ENCODE results near the gene P2RX4.
"Not testable (repeated sequence)": the region's sequence is repeated elsewhere in the genome, so short reads cannot be mapped to it uniquely, and the experiment has no call there.

P2RX4 gene

GRCh38 chr12:121223292-121224285 is 13.7 kb downstream of the P2RX4 start:
- DNase-seq (ENCODE audit: low spot score), result no peak

- DNase-seq (ENCODE audit: low spot score), result peak; percentile 7
Measured at GRCh38 chr12:121224591-121224990, 14.7 kb downstream of the P2RX4 start.

- DNase-seq (ENCODE audit: low spot score), result no peak
Measured at GRCh38 chr12:121226399-121226798, 16.5 kb downstream of the P2RX4 start.

DNA sequence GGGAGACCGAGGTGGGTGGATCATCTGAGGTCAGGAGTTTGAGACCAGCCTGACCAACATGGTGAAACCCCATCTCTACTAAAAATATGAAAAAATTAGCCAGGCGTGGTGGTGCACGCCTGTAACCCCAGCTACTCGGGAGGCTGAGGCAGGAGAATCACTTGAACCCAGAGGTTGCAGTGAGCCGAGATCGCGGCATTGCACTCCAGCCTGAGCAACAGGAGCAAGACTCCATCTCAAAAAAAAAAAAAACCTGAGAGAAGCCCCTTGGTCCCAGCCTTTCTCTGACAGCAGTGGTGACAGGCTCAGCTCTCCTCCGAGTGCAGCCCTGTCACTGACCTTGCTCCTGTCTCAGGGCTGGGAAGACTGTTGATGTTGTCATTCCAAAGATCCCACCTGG is 16.9 kb downstream of the P2RX4 start:
- not testable (repeated sequence) for DNase-seq (ENCODE audit: low spot score)

- DNase-seq (ENCODE audit: low spot score), result no peak
Measured at GRCh38 chr12:121227294-121227693, 17.4 kb downstream of the P2RX4 start.

- no peak for DNase-seq (ENCODE audit: low spot score)
Measured at GRCh38 chr12:121228919-121229665, 19.2 kb downstream of the P2RX4 start.

GRCh38 chr12:121229826-121230537 is 20.1 kb downstream of the P2RX4 start:
- peak; percentile 94 for DNase-seq (ENCODE audit: low spot score)

- no peak for DNase-seq (ENCODE audit: low spot score)
Measured at GRCh38 chr12:121230538-121230907, 20.6 kb downstream of the P2RX4 start.

GRCh38 chr12:121232163-121232562 is 22.2 kb downstream of the P2RX4 start:
- no peak for DNase-seq (ENCODE audit: low spot score)

- no peak for DNase-seq (ENCODE audit: low spot score)
Measured at GRCh38 chr12:121232977-121233627, 23.2 kb downstream of the P2RX4 start.

DNA sequence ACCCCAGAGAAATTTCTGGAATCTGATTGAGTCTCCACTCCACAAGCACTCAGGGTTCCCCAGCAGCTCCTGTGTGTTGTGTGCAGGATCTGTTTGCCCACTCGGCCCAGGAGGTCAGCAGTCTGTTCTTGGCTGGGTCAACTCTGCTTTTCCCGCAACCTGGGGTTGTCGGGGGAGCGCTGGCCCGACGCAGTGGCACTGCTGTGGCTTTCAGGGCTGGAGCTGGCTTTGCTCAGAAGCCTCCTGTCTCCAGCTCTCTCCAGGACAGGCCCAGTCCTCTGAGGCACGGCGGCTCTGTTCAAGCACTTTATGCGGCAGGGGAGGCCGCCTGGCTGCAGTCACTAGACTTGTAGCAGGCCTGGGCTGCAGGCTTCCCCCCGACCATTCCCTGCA is 23.7 kb downstream of the P2RX4 start:
- DNase-seq (ENCODE audit: low spot score), result no peak

GRCh38 chr12:121236776-121237175 is 26.8 kb downstream of the P2RX4 start:
- DNase-seq (ENCODE audit: low spot score), result no peak

DNA sequence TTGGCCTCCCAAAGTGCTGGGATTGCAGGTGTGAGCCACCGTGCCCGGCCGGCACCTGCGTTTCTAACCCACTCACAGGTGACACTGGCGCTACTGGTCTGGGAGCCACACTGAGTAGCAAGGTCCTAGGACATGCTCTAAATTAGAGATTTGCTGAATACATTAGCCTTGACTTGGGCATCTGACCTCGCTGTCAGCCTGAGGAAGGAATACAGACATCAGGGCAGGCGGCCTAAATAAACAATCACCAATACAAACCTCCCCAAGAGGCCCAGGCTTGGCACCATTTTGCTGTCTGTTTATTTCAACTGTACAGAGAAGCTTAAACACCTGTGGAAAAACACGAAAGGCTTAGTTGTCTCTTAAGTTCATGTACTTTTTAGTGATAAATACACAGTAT is 27.5 kb downstream of the P2RX4 start:
- DNase-seq (ENCODE audit: low spot score), result no peak

- DNase-seq (ENCODE audit: low spot score), result no peak
Measured at GRCh38 chr12:121238086-121238485, 28.2 kb downstream of the P2RX4 start.

- DNase-seq (ENCODE audit: low spot score), result no peak
Measured at GRCh38 chr12:121238604-121239350, 28.8 kb downstream of the P2RX4 start.

DNA sequence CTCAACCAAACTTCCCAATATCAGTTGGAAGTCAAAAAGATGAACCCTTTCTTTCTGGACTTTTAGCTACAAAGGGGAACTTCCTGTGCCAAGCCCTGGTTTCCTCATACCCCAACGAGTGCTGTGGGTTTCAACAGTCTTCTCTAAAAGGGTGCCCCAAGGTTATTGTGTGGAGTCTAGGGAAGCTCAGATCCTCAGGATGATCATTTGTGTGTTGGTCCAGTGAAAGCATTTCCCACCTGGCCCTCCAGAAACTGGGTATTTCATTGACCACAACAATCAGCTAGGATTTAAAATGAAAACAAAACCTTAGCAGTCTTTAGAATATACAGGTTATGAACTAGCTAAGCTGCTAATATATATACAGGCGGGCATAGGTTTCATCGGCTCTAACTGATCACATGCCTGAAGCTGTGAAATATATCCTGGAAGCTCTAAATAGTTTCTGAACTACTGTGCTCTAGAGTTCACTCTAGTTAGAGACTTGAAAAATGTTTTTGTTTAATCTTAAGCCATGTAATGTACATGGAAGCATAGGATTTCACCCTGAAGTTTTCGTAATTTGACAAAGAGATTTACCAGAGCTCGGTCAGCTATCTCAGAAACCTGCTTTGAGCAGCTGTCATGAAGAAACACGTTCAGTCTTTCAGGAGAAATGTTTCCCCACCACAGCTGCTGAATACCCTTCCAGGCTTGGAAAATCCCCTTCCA is 29.6 kb downstream of the P2RX4 start:
- DNase-seq (ENCODE audit: low spot score), result no peak

DNA sequence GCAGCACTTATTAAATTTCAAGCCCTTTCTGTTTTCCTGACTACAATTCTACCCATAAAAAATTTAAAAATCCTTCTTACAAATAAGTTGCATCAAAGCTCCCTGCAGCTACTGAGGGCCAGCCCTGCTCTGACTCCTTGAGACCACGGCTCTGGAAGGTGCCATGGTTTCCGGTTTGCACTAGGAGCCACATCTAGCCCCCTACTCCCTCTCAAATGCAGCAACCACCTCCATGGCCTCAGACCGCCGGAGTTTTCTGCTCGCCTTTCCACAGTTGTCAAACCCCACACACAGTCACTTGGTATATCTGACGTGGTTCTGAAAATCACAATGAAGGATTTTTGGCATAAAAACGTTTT is 30.1 kb downstream of the P2RX4 start:
- no peak for DNase-seq (ENCODE audit: low spot score)

GRCh38 chr12:121240484-121241101 is 30.7 kb downstream of the P2RX4 start:
- DNase-seq (ENCODE audit: low spot score), result peak; percentile 58

GRCh38 chr12:121241156-121241970 is 31.4 kb downstream of the P2RX4 start:
- peak; percentile 46 for DNase-seq (ENCODE audit: low spot score)

Data from AG20443 (cell line).